ENCODE data around the gene LRMDA.

Gene LRMDA

GRCh38 chr10:75883081-75884072, 452.0 kb downstream of the LRMDA start:
- H3K4me3 ChIP-seq (ENCODE audit: low read depth, low read length), result no peak overlapping the region
- no peak for DNase-seq (ENCODE audit: low read depth)
- no peak for TF ChIP-seq CTCF (conservative IDR thresholded peaks at IDR 0.05; ENCODE audit: low read depth, low read length)

GRCh38 chr10:75884808-75885207, 453.4 kb downstream of the LRMDA start:
- TF ChIP-seq CTCF (conservative IDR thresholded peaks at IDR 0.05; ENCODE audit: low read depth, low read length), result no peak
- H3K4me3 ChIP-seq (ENCODE audit: low read depth, low read length), result no peak overlapping the region
- no peak for DNase-seq (ENCODE audit: low read depth)

GRCh38 chr10:75887369-75887768, 455.9 kb downstream of the LRMDA start:
- H3K4me3 ChIP-seq (ENCODE audit: low read depth, low read length), result no peak overlapping the region
- TF ChIP-seq CTCF (conservative IDR thresholded peaks at IDR 0.05; ENCODE audit: low read depth, low read length), result no peak
- no peak for DNase-seq (ENCODE audit: low read depth)

- no peak for TF ChIP-seq CTCF (conservative IDR thresholded peaks at IDR 0.05; ENCODE audit: low read depth, low read length)
- no peak overlapping the region for H3K4me3 ChIP-seq (ENCODE audit: low read depth, low read length)
- no peak for DNase-seq (ENCODE audit: low read depth)
Measured at GRCh38 chr10:75887992-75888680, 456.7 kb downstream of the LRMDA start.

DNA sequence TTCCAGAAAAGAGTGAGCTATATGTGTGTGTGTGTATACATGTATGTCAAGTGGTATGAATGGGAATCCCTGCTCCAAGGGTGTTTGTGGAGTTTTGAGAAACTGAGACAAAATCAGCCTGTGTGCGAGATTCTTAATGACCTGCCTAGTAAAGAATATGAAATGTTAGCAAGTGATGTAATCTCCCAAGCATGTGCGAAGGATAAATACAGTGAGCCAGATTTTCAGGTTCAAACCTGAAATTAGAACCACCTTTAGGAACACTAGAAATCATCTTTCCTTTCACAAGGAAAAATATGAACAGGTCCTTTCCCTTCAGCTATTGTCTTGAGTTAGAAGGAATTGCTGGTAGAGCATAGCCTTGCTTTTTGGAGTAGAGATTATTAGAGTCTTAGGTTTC, 457.6 kb downstream of the LRMDA start:
- no peak for TF ChIP-seq CTCF (conservative IDR thresholded peaks at IDR 0.05; ENCODE audit: low read depth, low read length)
- no peak overlapping the region for H3K4me3 ChIP-seq (ENCODE audit: low read depth, low read length)
- no peak for DNase-seq (ENCODE audit: low read depth)

GRCh38 chr10:75894761-75895160, 463.3 kb downstream of the LRMDA start:
- TF ChIP-seq CTCF (conservative IDR thresholded peaks at IDR 0.05; ENCODE audit: low read depth, low read length), result no peak
- DNase-seq (ENCODE audit: low read depth), result no peak
- no peak overlapping the region for H3K4me3 ChIP-seq (ENCODE audit: low read depth, low read length)
